Liver (tissue), 9 donors: ENCODE measurements around the gene CDH23. TPM values are rescaled to one million over a fixed set of nuclear protein-coding genes. Genes with fewer than 3 reads are reported as not detected.

ENCODE experiments used
- DNase-seq: peaks from one replicate; pipeline ENCODE4 v3.0.0-alpha.2; 2017; ENCODE audit warnings: low spot score
- H3K27ac ChIP-seq, 2 donors: one replicate each; pipeline ENCODE4 v1.7.0; 2013; ENCODE audit warnings: inconsistent platforms in 2 of 2, low read length in 2 of 2, control low read depth in 1 of 2, low read depth in 1 of 2, mild to moderate bottlenecking in 1 of 2
- H3K27me3 ChIP-seq, 4 donors: one replicate each; pipeline versions ENCODE4 v1.6.1 to v1.7.0; 2013; ENCODE audit warnings: low read length in 3 of 4, inconsistent platforms in 1 of 4, mild to moderate bottlenecking in 1 of 4, moderate library complexity in 1 of 4; ENCODE audit not compliant: control insufficient read depth in 4 of 4, insufficient read depth in 4 of 4
- H3K36me3 ChIP-seq, 4 donors: one replicate each; pipeline versions ENCODE4 v1.6.1 to v1.7.0; 2013; ENCODE audit warnings: low read length in 3 of 4, mild to moderate bottlenecking in 3 of 4, low read depth in 1 of 4, moderate library complexity in 1 of 4; ENCODE audit not compliant: control insufficient read depth in 4 of 4, insufficient read depth in 3 of 4
- H3K4me1 ChIP-seq, 4 donors: one replicate each; pipeline versions ENCODE4 v1.6.1 to v1.7.0; 2013; ENCODE audit warnings: low read length in 3 of 4, mild to moderate bottlenecking in 3 of 4, moderate library complexity in 1 of 4; ENCODE audit not compliant: control insufficient read depth in 4 of 4, insufficient read depth in 4 of 4
- H3K4me3 ChIP-seq, 3 donors: one replicate each; pipeline versions ENCODE4 v1.6.1 to v1.7.0; 2013; ENCODE audit warnings: low read length in 3 of 3, control low read depth in 1 of 3, low read depth in 1 of 3, mild to moderate bottlenecking in 1 of 3
- H3K9ac ChIP-seq, 2 donors: one replicate each; pipeline ENCODE4 v1.7.0; 2013; ENCODE audit warnings: low read length in 2 of 2, mild to moderate bottlenecking in 2 of 2, moderate library complexity in 2 of 2, control low read depth in 1 of 2, low read depth in 1 of 2
- H3K9me3 ChIP-seq, 4 donors: one replicate each; pipeline versions ENCODE4 v1.6.1 to v1.7.0; 2013; ENCODE audit warnings: low read length in 3 of 4; ENCODE audit not compliant: control insufficient read depth in 4 of 4
- ATF3 ChIP-seq: IDR thresholded peaks from 2 replicates; pipeline ENCODE4 v1.6.1; 2016; ENCODE audit warnings: antibody characterized with exemption
- CTCF ChIP-seq: fragments of 150-350 bp; IDR thresholded peaks from 2 replicates; pipeline ENCODE4 v1.5.1; 2017; ENCODE audit warnings: improper control_type of control experiment, low read depth, low read length; ENCODE audit not compliant: missing input control
- FOXA2 ChIP-seq: IDR thresholded peaks from 2 replicates; pipeline ENCODE4 v1.6.1; 2016; ENCODE audit warnings: antibody characterized with exemption
- HNF4A ChIP-seq, 2 donors: conservative IDR thresholded peaks; 2 replicates each; pipeline ENCODE4 v1.6.1; 2016; ENCODE audit warnings: antibody characterized with exemption in 2 of 2, mild to moderate bottlenecking in 2 of 2
- JUND ChIP-seq, 2 donors: IDR thresholded peaks; 2 replicates each; pipeline ENCODE4 v1.6.1; 2016; ENCODE audit warnings: antibody characterized with exemption in 2 of 2
- MAX ChIP-seq: IDR thresholded peaks from 2 replicates; pipeline ENCODE4 v1.6.1; 2016; ENCODE audit warnings: antibody characterized with exemption
- RXRA ChIP-seq, 2 donors: IDR thresholded peaks; 2 replicates each; pipeline ENCODE4 v1.6.1; 2017 to 2018; ENCODE audit warnings: antibody characterized with exemption in 2 of 2, mild to moderate bottlenecking in 1 of 2
- SP1 ChIP-seq: IDR thresholded peaks from 2 replicates; pipeline ENCODE4 v1.6.1; 2018; ENCODE audit warnings: antibody characterized with exemption, mild to moderate bottlenecking
- TAF1 ChIP-seq: conservative IDR thresholded peaks from 2 replicates; pipeline ENCODE4 v1.6.1; 2016; ENCODE audit warnings: antibody characterized with exemption, mild to moderate bottlenecking
- YY1 ChIP-seq: IDR thresholded peaks from 2 replicates; pipeline ENCODE4 v1.6.1; 2016; ENCODE audit warnings: antibody characterized with exemption, mild to moderate bottlenecking
- WGBS: extraction: QIAGEN DNeasy Blood & Tissue Kit; methylation state at CpG from one replicate; pipeline ENCODE4 v1.1.7; 2013; 5-methylcytosine and 5-hydroxymethylcytosine counted together
- polyA plus RNA-seq, 2 donors: library from polyadenylated mRNA; stranded (reverse) in 1 of 2; unstranded in 1 of 2; fragments of 200-250 nt in 1 of 2; fragments of >200 nt in 1 of 2; fragmentation: Nextera tagmentation in 1 of 2; extraction: Ambion mirVana in 1 of 2; gene quantifications; one replicate each; pipeline versions ENCODE4 v1.2.1 to v1.2.3, GENCODE V29; 2013 to 2015
- total RNA-seq, 2 donors: library from RNA; depleted of rRNA; stranded (reverse); fragments of >200 nt; gene quantifications; one replicate each; pipeline ENCODE4 v1.2.3, GENCODE V29; 2014
- TF ChIP-seq, protein P1 (sequence below): IDR thresholded peaks from 2 replicates; pipeline ENCODE4 v1.6.1; 2016; ENCODE audit warnings: antibody characterized with exemption, mild to moderate bottlenecking
- TF ChIP-seq, protein P2 (sequence below): IDR thresholded peaks from 2 replicates; pipeline ENCODE4 v1.6.1; 2016; ENCODE audit warnings: antibody characterized with exemption
- donor health status: healthy.
- donor health status: healthy.
- donor health status: healthy.
- donor health status: healthy.
- donor health status: healthy.

CDH23 gene
- total and polyA plus RNA-seq, 4 donors, result 1.5 to 4.7 (median 3.4) TPM

DNA sequence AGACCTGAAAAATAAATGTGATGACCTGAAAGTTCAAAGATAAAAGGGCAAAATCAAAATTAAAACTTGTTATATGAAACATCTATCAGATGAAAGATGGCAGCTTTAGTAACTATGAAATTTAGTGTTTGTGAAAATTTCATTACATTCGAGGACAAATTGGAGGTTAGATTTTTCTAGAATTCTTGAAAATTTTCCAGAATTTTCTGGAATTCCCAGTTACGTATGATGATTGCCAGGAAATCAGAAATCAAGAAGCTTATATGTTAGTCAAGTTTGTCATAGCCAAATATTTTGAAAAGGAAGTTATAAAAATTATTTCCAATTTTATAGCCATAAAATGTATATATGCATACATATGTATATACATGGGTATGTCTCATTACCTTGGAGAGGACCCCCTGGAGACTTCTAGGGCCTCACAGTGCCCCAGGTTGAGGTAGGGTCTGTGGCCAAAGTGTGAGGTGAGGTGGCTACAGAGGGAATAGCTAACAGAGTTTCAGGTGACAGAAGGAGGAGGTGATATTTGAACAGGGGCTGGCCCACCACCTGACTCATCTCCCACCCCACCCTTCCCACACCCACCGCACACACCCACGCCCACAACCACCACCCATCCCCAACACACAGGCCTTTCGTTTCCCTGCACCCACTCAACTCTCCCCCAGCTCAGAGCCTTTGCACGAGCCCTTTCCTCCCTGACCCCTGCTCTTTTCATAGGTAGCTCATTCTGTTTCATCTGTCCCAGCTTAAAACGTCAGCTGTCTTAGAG is 301.4 kb downstream of the CDH23 start:
- 74% methylated on average over 7 of the region's 7 CpGs for WGBS

More for the DNA sequence above, 301.4 kb downstream of the CDH23 start:
- Histone ChIP-seq H3K9me3 (no peaks in the 10 kb centered on the region), H3K27ac (no peak overlapping the region), H3K9ac (no peak overlapping the region), H3K4me3 (no peak overlapping the region), H3K36me3 (no peaks in the 10 kb centered on the region), H3K4me1 (no peaks in the 10 kb centered on the region), H3K27me3 (no peaks in the 10 kb centered on the region)
- DNase-seq, result no peak
- TF ChIP-seq FOXA2 (no peak), SP1 (no peak), RXRA (IDR thresholded peaks at IDR 0.05) (no peak), HNF4A (conservative IDR thresholded peaks at IDR 0.05) (no peak), ATF3 (no peak), YY1 (no peak), CTCF (no peak), MAX (no peak), TAF1 (no peak), JUND (IDR thresholded peaks at IDR 0.05) (no peak)
- TF ChIP-seq, protein P1, sequence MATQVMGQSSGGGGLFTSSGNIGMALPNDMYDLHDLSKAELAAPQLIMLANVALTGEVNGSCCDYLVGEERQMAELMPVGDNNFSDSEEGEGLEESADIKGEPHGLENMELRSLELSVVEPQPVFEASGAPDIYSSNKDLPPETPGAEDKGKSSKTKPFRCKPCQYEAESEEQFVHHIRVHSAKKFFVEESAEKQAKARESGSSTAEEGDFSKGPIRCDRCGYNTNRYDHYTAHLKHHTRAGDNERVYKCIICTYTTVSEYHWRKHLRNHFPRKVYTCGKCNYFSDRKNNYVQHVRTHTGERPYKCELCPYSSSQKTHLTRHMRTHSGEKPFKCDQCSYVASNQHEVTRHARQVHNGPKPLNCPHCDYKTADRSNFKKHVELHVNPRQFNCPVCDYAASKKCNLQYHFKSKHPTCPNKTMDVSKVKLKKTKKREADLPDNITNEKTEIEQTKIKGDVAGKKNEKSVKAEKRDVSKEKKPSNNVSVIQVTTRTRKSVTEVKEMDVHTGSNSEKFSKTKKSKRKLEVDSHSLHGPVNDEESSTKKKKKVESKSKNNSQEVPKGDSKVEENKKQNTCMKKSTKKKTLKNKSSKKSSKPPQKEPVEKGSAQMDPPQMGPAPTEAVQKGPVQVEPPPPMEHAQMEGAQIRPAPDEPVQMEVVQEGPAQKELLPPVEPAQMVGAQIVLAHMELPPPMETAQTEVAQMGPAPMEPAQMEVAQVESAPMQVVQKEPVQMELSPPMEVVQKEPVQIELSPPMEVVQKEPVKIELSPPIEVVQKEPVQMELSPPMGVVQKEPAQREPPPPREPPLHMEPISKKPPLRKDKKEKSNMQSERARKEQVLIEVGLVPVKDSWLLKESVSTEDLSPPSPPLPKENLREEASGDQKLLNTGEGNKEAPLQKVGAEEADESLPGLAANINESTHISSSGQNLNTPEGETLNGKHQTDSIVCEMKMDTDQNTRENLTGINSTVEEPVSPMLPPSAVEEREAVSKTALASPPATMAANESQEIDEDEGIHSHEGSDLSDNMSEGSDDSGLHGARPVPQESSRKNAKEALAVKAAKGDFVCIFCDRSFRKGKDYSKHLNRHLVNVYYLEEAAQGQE, result no peak
- TF ChIP-seq, protein P2, sequence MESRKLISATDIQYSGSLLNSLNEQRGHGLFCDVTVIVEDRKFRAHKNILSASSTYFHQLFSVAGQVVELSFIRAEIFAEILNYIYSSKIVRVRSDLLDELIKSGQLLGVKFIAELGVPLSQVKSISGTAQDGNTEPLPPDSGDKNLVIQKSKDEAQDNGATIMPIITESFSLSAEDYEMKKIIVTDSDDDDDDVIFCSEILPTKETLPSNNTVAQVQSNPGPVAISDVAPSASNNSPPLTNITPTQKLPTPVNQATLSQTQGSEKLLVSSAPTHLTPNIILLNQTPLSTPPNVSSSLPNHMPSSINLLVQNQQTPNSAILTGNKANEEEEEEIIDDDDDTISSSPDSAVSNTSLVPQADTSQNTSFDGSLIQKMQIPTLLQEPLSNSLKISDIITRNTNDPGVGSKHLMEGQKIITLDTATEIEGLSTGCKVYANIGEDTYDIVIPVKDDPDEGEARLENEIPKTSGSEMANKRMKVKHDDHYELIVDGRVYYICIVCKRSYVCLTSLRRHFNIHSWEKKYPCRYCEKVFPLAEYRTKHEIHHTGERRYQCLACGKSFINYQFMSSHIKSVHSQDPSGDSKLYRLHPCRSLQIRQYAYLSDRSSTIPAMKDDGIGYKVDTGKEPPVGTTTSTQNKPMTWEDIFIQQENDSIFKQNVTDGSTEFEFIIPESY, result no peak
